Measurements from ENCODE around the gene CCDC71L.

The CCDC71L gene

DNA sequence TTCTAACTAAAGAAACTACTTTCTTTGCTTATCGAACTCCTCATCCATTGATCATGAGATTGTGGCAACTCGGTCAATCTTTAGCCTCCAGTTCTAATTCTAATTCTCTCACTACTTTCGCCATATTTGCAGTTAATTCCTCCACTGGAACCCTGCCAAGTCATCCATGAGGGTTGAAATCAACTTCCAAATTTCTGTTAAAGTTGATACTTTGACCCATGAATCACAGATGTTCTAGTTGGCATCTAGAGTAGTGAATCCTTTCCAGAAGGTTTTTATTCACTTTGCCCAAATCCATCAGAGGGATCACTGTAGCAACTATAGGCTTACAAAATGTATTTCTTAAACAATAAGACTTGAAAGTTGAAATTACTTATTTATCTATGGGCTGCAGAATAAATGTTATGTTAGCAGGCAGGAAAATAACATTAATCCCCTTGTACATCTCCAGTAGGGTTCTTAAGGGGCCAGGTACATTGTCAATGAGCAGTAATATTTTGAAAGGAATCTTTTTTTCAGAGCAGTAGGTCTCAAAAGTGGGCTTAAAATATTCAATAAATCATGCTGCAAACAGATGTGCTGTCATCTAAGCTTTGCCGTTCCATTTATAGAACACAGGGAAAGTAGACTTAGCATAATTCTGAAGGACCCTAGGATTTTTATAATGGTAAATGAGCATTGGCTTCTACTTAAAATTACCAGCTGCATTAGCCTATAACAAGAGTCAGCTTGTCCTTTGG, 39.4 kb downstream of the CCDC71L start:
- H3K4me3 ChIP-seq (ENCODE audit: low read length) = no peak overlapping the region
- H3K27me3 ChIP-seq (ENCODE audit: insufficient read depth, low read length) = no peaks in the 10 kb centered on the region
- no peak overlapping the region for H3K27ac ChIP-seq (ENCODE audit: low read depth, low read length)
- peaks cover 10% of the 10 kb centered on the region; the same call in 1 of the 2 replicates for H3K9me3 ChIP-seq (ENCODE audit: insufficient read depth, low read depth, low read length)
- H3K4me1 ChIP-seq (ENCODE audit: insufficient read depth, low read length) = no peaks in the 10 kb centered on the region
- 94% methylated on average over 4 of the region's 4 CpGs for WGBS
- no peaks in the 10 kb centered on the region for H3K36me3 ChIP-seq (ENCODE audit: insufficient read depth, low read length)
- H3K9ac ChIP-seq (ENCODE audit: low read depth, low read length) = no peak overlapping the region

GRCh38 chr7:106620676-106621075, 40.3 kb downstream of the CCDC71L start:
- Histone ChIP-seq H3K36me3 (ENCODE audit: insufficient read depth, low read length) (no peaks in the 10 kb centered on the region), H3K4me1 (ENCODE audit: insufficient read depth, low read length) (no peaks in the 10 kb centered on the region), H3K4me3 (ENCODE audit: low read length) (no peak overlapping the region), H3K27me3 (ENCODE audit: insufficient read depth, low read length) (no peaks in the 10 kb centered on the region), H3K27ac (ENCODE audit: low read depth, low read length) (no peak overlapping the region), H3K9me3 (ENCODE audit: insufficient read depth, low read depth, low read length) (peaks cover 10% of the 10 kb centered on the region; the same call in 1 of the 2 replicates), H3K9ac (ENCODE audit: low read depth, low read length) (no peak overlapping the region)
- WGBS = 83% methylated on average over 1 of the region's 2 CpGs

DNA sequence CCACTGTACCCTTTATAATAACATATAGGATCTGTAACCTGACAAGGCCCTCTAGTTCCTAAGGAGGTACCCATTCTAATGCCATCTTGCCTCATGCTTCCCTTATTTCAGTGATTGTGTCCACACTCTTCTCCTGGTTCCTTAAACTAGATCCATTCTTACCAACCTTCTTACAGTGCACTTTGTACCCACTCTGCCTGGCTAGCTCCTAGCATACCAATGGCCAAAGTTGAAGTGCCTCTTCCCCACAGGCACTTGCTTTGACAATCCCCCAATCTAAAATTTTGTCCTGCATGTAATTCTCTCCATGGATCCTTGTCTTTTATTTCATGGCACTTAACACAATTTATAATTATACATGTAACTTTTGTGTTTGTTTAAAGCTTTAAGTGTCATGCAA, 40.9 kb downstream of the CCDC71L start:
- Histone ChIP-seq H3K9ac (ENCODE audit: low read depth, low read length) (no peak overlapping the region), H3K9me3 (ENCODE audit: insufficient read depth, low read depth, low read length) (peaks cover 10% of the 10 kb centered on the region; the same call in 1 of the 2 replicates), H3K36me3 (ENCODE audit: insufficient read depth, low read length) (no peaks in the 10 kb centered on the region), H3K27me3 (ENCODE audit: insufficient read depth, low read length) (no peaks in the 10 kb centered on the region), H3K27ac (ENCODE audit: low read depth, low read length) (no peak overlapping the region), H3K4me3 (ENCODE audit: low read length) (no peak overlapping the region), H3K4me1 (ENCODE audit: insufficient read depth, low read length) (no peaks in the 10 kb centered on the region)

DNA sequence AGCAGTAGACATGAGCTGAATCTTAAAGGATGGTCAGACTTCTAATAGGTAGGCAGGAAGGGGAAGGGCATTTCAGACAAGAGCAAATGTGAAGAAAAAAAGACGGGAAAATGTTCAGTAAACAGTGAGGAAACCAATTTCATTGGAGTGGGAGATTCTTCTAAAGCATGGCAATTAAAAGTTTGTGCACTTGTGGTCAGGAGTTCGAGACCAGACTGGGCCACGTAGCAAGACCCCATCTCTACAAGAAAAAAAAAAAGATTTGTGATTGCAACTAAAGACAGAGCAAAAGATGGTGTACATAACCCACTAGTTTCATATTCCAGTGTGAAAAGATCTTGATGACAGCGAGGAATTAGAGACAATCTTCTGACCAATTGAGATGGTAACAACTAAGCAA, 41.7 kb downstream of the CCDC71L start:
- Histone ChIP-seq H3K4me1 (ENCODE audit: insufficient read depth, low read length) (no peaks in the 10 kb centered on the region), H3K27me3 (ENCODE audit: insufficient read depth, low read length) (no peaks in the 10 kb centered on the region), H3K36me3 (ENCODE audit: insufficient read depth, low read length) (no peaks in the 10 kb centered on the region), H3K9me3 (ENCODE audit: insufficient read depth, low read depth, low read length) (peaks cover 10% of the 10 kb centered on the region; the same call in 1 of the 2 replicates), H3K27ac (ENCODE audit: low read depth, low read length) (no peak overlapping the region), H3K9ac (ENCODE audit: low read depth, low read length) (no peak overlapping the region), H3K4me3 (ENCODE audit: low read length) (no peak overlapping the region)
- 98% methylated on average over 3 of the region's 4 CpGs for WGBS

GRCh38 chr7:106618480-106618879, 42.5 kb downstream of the CCDC71L start:
- no CpG with 5 or more reads among the region's 1 CpG for WGBS
- H3K36me3 ChIP-seq (ENCODE audit: insufficient read depth, low read length) = no peaks in the 10 kb centered on the region
- no peak overlapping the region for H3K4me3 ChIP-seq (ENCODE audit: low read length)
- H3K27ac ChIP-seq (ENCODE audit: low read depth, low read length) = no peak overlapping the region
- no peaks in the 10 kb centered on the region for H3K27me3 ChIP-seq (ENCODE audit: insufficient read depth, low read length)
- H3K9me3 ChIP-seq (ENCODE audit: insufficient read depth, low read depth, low read length) = peaks cover 10% of the 10 kb centered on the region; the same call in 1 of the 2 replicates
- no peak overlapping the region for H3K9ac ChIP-seq (ENCODE audit: low read depth, low read length)
- H3K4me1 ChIP-seq (ENCODE audit: insufficient read depth, low read length) = no peaks in the 10 kb centered on the region

- no peak overlapping the region for H3K4me3 ChIP-seq (ENCODE audit: low read length)
- H3K27ac ChIP-seq (ENCODE audit: low read depth, low read length) = no peak overlapping the region
- no peaks in the 10 kb centered on the region for H3K36me3 ChIP-seq (ENCODE audit: insufficient read depth, low read length)
- H3K9ac ChIP-seq (ENCODE audit: low read depth, low read length) = no peak overlapping the region
- H3K9me3 ChIP-seq (ENCODE audit: insufficient read depth, low read depth, low read length) = peaks cover 10% of the 10 kb centered on the region; the same call in 1 of the 2 replicates
- WGBS = 92% methylated on average over 2 of the region's 2 CpGs
- H3K4me1 ChIP-seq (ENCODE audit: insufficient read depth, low read length) = no peaks in the 10 kb centered on the region
- no peaks in the 10 kb centered on the region for H3K27me3 ChIP-seq (ENCODE audit: insufficient read depth, low read length)
Measured at GRCh38 chr7:106617860-106618259, 43.1 kb downstream of the CCDC71L start.

- peaks cover 10% of the 10 kb centered on the region for H3K9me3 ChIP-seq (ENCODE audit: insufficient read depth, low read depth, low read length)
- no peak overlapping the region for H3K9ac ChIP-seq (ENCODE audit: low read depth, low read length)
- H3K27ac ChIP-seq (ENCODE audit: low read depth, low read length) = no peak overlapping the region
- H3K36me3 ChIP-seq (ENCODE audit: insufficient read depth, low read length) = no peaks in the 10 kb centered on the region
- no peak overlapping the region for H3K4me3 ChIP-seq (ENCODE audit: low read length)
- no peaks in the 10 kb centered on the region for H3K4me1 ChIP-seq (ENCODE audit: insufficient read depth, low read length)
- no peaks in the 10 kb centered on the region for H3K27me3 ChIP-seq (ENCODE audit: insufficient read depth, low read length)
Measured at GRCh38 chr7:106616708-106617051, 44.3 kb downstream of the CCDC71L start.

- no peak overlapping the region for H3K4me3 ChIP-seq (ENCODE audit: low read length)
- 94% methylated on average over 3 of the region's 3 CpGs for WGBS
- no peak overlapping the region for H3K27ac ChIP-seq (ENCODE audit: low read depth, low read length)
- peaks cover 5% of the 10 kb centered on the region; the same call in 1 of the 2 replicates for H3K9me3 ChIP-seq (ENCODE audit: insufficient read depth, low read depth, low read length)
- no peaks in the 10 kb centered on the region for H3K36me3 ChIP-seq (ENCODE audit: insufficient read depth, low read length)
- no peak overlapping the region for H3K9ac ChIP-seq (ENCODE audit: low read depth, low read length)
- H3K27me3 ChIP-seq (ENCODE audit: insufficient read depth, low read length) = no peaks in the 10 kb centered on the region
- no peaks in the 10 kb centered on the region for H3K4me1 ChIP-seq (ENCODE audit: insufficient read depth, low read length)
Measured at GRCh38 chr7:106615808-106616707, 44.9 kb downstream of the CCDC71L start.

GRCh38 chr7:106614751-106615150, 46.2 kb downstream of the CCDC71L start:
- no peaks in the 10 kb centered on the region for H3K4me1 ChIP-seq (ENCODE audit: insufficient read depth, low read length)
- no peak overlapping the region for H3K9ac ChIP-seq (ENCODE audit: low read depth, low read length)
- no peak overlapping the region for H3K4me3 ChIP-seq (ENCODE audit: low read length)
- no peaks in the 10 kb centered on the region for H3K27me3 ChIP-seq (ENCODE audit: insufficient read depth, low read length)
- peaks cover 5% of the 10 kb centered on the region; the same call in 1 of the 2 replicates for H3K9me3 ChIP-seq (ENCODE audit: insufficient read depth, low read depth, low read length)
- no peaks in the 10 kb centered on the region for H3K36me3 ChIP-seq (ENCODE audit: insufficient read depth, low read length)
- WGBS = 84% methylated on average over 2 of the region's 2 CpGs
- H3K27ac ChIP-seq (ENCODE audit: low read depth, low read length) = no peak overlapping the region

DNA sequence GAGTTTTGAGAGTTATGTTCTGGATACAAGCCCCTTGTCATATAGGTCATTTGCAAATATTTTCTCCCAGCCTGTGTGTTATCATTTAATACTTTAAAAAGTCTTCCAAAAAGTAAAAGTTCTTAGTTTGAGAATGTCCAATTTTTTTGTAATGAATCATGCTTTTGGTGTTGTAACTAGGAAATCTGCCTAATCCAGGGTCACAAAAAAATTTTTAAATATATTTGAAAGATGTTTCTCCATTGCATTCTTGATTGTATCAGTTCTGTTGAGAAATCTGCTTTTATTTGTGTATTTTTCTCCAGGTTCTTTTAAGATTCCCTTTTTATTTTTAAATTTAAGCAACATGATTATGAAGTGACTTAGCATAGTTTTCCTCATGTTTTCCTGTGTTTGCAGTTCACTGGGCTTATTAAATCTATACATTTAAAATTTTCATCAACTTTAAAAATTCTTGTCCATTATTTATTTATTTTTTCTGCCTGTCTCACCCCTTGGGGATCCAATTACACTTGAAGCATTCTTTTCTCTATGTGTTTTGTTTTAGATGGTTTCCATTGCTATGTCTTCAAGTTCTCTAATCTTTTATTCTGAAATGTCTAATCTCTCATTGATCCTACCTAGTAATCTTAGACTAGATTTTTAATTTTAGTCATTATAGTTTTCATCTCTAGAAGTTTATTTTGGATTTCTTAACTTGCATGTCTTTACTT, 47.0 kb downstream of the CCDC71L start:
- Histone ChIP-seq H3K4me3 (ENCODE audit: low read length) (no peak overlapping the region), H3K36me3 (ENCODE audit: insufficient read depth, low read length) (no peaks in the 10 kb centered on the region), H3K27me3 (ENCODE audit: insufficient read depth, low read length) (no peaks in the 10 kb centered on the region), H3K27ac (ENCODE audit: low read depth, low read length) (no peak overlapping the region), H3K4me1 (ENCODE audit: insufficient read depth, low read length) (no peaks in the 10 kb centered on the region), H3K9ac (ENCODE audit: low read depth, low read length) (no peak overlapping the region), H3K9me3 (ENCODE audit: insufficient read depth, low read depth, low read length) (peaks cover 5% of the 10 kb centered on the region; the same call in 1 of the 2 replicates)

DNA sequence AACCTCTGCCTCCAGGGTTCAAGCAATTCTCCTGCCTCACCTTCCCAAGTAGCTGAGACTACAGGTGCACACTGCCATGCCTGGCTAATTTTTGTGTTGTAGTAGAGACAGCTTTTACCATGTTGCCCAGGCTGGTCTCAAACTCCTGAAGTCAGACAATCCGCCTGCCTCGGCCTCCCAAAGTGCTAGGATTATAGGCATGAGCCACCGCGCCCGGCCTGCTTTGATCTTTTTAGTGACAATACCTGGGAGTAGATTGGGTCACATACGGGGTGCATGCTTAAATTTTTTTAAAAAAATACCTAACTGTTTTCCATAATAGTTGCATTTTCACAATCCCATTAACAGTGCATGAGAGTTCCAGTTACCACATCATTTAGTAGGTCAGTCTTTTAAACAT, 47.7 kb downstream of the CCDC71L start:
- Histone ChIP-seq H3K4me1 (ENCODE audit: insufficient read depth, low read length) (no peaks in the 10 kb centered on the region), H3K27me3 (ENCODE audit: insufficient read depth, low read length) (no peaks in the 10 kb centered on the region), H3K4me3 (ENCODE audit: low read length) (no peak overlapping the region), H3K36me3 (ENCODE audit: insufficient read depth, low read length) (no peaks in the 10 kb centered on the region), H3K9me3 (ENCODE audit: insufficient read depth, low read depth, low read length) (peaks cover 5% of the 10 kb centered on the region; the same call in 1 of the 2 replicates), H3K27ac (ENCODE audit: low read depth, low read length) (no peak overlapping the region), H3K9ac (ENCODE audit: low read depth, low read length) (no peak overlapping the region)
- 93% methylated on average over 6 of the region's 6 CpGs for WGBS

All from HUES64 (cell line).